Liver (tissue), 3 donors: Measurements from ENCODE around the gene SPEG.

Source experiments
- ATF3 ChIP-seq: IDR thresholded peaks from 2 replicates; pipeline ENCODE4 v1.6.1; 2016; ENCODE audit warnings: antibody characterized with exemption
- CTCF ChIP-seq: fragments of 150-350 bp; IDR thresholded peaks from 2 replicates; pipeline ENCODE4 v1.5.1; 2017; ENCODE audit warnings: improper control_type of control experiment, low read depth, low read length; ENCODE audit not compliant: missing input control
- EGR1 ChIP-seq, 2 donors: IDR thresholded peaks; 2 replicates each; pipeline ENCODE4 v1.6.1; 2016 to 2018; ENCODE audit warnings: antibody characterized with exemption in 2 of 2, low read depth in 2 of 2
- FOXA1 ChIP-seq: IDR thresholded peaks from 2 replicates; pipeline ENCODE4 v1.6.1; 2016; ENCODE audit warnings: antibody characterized with exemption
- GABPA ChIP-seq, 2 donors: IDR thresholded peaks in 1 of 2; conservative IDR thresholded peaks in 1 of 2; 2 replicates each; pipeline ENCODE4 v1.6.1; 2016; ENCODE audit warnings: antibody characterized with exemption in 2 of 2, mild to moderate bottlenecking in 1 of 2, moderate library complexity in 1 of 2
- JUND ChIP-seq, 2 donors: IDR thresholded peaks; 2 replicates each; pipeline ENCODE4 v1.6.1; 2016; ENCODE audit warnings: antibody characterized with exemption in 2 of 2
- MAX ChIP-seq: IDR thresholded peaks from 2 replicates; pipeline ENCODE4 v1.6.1; 2016; ENCODE audit warnings: antibody characterized with exemption
- REST ChIP-seq: IDR thresholded peaks from 2 replicates; pipeline ENCODE4 v1.6.1; 2016; ENCODE audit warnings: antibody characterized with exemption, mild to moderate bottlenecking
- SP1 ChIP-seq: IDR thresholded peaks from 2 replicates; pipeline ENCODE4 v1.6.1; 2018; ENCODE audit warnings: antibody characterized with exemption, mild to moderate bottlenecking
- TAF1 ChIP-seq: conservative IDR thresholded peaks from 2 replicates; pipeline ENCODE4 v1.6.1; 2016; ENCODE audit warnings: antibody characterized with exemption, mild to moderate bottlenecking
- YY1 ChIP-seq: IDR thresholded peaks from 2 replicates; pipeline ENCODE4 v1.6.1; 2016; ENCODE audit warnings: antibody characterized with exemption, mild to moderate bottlenecking
- ZBTB33 ChIP-seq: IDR thresholded peaks from 2 replicates; pipeline ENCODE4 v1.6.1; 2016; ENCODE audit warnings: antibody characterized with exemption
- donor health status: healthy.
- donor health status: healthy.

- TF ChIP-seq CTCF (no peak), MAX (no peak), ATF3 (no peak), REST (no peak), TAF1 (no peak), SP1 (no peak), JUND (IDR thresholded peaks at IDR 0.05) (no peak), EGR1 (IDR thresholded peaks at IDR 0.05; ENCODE audit: low read depth in 2 of 2) (no peak), YY1 (no peak), GABPA (IDR thresholded peaks at IDR 0.05 in 1 of 2, conservative IDR thresholded peaks at IDR 0.05 in 1 of 2) (no peak), FOXA1 (no peak), ZBTB33 (no peak)
These were observed 12.0 kb downstream of the SPEG start for GRCh38 chr2:219446689-219447088.
